HL-60/S4 treated with phorbol 12-myristate 13-acetate at 8.2 ng/mL for 4 days and 3 days (cell line): Measurements from ENCODE around the gene LRIT2.

Experiments used
- in situ Hi-C: fragments of 300-500 bp; cut with MboI; formaldehyde crosslinking; loops from 2 replicates; pipeline ENCODE4 v1.15.0; 2022; ENCODE audit warnings: low sequenced_read_pairs

Gene LRIT2, protein sequence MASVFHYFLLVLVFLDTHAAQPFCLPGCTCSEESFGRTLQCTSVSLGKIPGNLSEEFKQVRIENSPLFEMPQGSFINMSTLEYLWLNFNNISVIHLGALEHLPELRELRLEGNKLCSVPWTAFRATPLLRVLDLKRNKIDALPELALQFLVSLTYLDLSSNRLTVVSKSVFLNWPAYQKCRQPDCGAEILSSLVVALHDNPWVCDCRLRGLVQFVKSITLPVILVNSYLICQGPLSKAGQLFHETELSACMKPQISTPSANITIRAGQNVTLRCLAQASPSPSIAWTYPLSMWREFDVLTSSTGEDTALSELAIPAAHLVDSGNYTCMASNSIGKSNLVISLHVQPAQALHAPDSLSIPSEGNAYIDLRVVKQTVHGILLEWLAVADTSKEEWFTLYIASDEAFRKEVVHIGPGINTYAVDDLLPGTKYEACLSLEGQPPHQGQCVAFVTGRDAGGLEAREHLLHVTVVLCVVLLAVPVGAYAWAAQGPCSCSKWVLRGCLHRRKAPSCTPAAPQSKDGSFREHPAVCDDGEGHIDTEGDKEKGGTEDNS

DNA sequence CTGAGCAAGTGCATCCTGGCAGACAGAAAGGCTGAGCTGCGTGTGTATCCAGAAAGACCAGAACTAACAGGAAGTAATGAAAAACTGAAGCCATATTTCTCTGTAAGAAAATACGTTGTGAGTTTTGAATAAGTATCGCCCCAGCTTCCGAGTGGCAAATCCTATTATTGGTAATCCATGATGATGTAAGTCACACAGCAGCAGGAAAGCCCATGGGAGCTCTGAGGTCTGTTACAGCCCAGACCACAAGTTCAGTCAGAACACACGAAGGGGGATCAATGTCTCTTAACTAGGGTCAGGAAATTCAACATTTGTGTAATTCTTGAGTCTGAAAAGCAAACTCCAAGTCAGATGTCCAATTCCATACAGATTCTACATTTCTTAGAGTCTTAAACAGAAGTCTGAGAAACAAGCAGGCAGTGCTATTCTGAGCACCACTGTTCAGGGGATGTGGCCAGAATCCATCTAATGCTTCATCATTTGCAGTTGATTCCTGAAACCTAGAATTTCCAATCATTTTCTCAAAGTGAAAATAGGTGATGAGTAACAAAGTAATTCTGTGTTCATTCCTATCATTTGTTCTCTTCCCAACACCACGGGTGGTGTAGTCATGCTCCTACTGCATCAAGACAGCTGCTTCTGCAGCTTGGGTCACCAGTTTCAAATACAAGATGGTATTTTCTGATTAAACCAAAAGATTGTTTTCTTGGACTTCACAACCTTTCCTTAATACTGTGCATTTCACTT is at the start of gene LRIT2:
Gene LRIT2, minus strand, starts transcription at position 118 of the 747 bp plus-strand sequence. Its CDS starts 24 bp downstream, at position 94.
- in situ Hi-C loops = no loop called here

GRCh38 chr10:84270708-84271107 is 45.4 kb upstream of the LRIT2 start:
- in situ Hi-C loops = no loop called here

GRCh38 chr10:84269773-84270172 is 44.4 kb upstream of the LRIT2 start:
- in situ Hi-C loops = loop anchor here (10.0 kb wide), 1 partner anchor 265 kb away; no protein-coding TSS in a partner anchor

DNA sequence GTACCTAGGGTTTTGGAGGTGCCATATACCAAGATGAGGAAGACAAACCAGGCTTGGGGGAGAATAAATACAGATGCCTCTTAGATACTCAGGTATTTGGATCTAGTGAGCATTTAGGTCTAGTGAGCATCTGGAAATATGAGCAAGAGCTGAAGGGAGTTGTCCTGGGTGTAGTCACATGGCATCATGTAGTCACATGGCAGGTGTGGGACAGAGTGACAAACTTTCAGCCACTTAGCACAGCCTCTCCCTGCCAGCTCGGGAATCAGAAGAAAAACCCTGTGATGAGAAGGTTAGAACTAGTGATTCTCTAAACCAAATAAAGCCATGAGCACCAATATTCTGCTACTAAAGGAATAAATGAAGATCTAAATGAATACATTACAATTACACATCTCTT is 43.8 kb upstream of the LRIT2 start:
- in situ Hi-C loops = loop anchor here (10.0 kb wide), 1 partner anchor 266 kb away; no protein-coding TSS in a partner anchor

- in situ Hi-C loops = loop anchor here (10.0 kb wide), 1 partner anchor 267 kb away; no protein-coding TSS in a partner anchor
Observed at GRCh38 chr10:84267503-84268126, 42.3 kb upstream of the LRIT2 start.

GRCh38 chr10:84265418-84265817 is 40.1 kb upstream of the LRIT2 start:
- in situ Hi-C loops = loop anchor here (10.0 kb wide), 1 partner anchor 269 kb away; no protein-coding TSS in a partner anchor

DNA sequence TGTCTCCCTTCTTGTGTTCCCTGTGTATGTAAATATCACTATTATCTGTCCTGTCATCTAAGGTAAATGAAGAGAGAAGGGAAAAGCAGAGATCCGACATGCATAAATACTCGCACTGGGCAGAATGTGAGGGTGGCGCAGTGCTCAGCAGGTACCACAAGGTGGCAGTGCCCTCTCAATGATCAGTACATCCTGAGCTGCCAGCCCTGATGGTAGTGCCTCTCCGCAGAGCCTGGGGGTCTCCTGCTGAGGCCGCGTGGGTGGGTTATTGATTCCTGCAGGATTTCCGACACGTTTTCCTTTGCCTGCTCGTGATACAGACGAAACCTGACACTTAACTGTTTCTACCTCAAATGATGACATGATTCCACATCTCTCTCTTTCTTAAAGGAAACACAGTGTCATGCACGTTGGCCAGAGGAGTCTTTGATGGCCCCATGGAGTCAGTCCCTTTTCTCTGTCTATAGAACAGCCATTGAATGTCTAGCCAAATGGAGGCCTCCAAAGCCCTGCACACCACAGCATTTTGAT is 39.3 kb upstream of the LRIT2 start:
- in situ Hi-C loops = loop anchor here (10.0 kb wide), 1 partner anchor 270 kb away; no protein-coding TSS in a partner anchor

DNA sequence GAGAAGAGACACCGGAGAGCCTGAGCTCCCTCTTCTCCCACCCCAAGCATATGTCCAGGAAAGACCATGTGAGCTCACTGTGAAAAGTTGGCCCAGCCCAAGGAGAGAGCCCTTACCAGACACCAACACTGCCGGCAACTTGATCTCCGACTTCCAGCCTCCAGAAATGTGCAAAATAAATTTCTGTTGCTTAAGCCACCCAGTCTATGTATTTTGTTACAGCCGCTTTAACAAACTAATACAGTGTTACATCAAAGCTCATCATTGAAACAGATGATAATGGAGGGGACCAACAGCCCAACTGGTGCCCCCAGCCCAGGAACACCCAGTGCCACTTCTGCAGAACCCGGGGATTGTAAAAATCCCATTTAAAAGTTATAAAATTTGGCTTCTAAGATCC is 38.4 kb upstream of the LRIT2 start:
- in situ Hi-C loops = loop anchor here (10.0 kb wide), 1 partner anchor 271 kb away; no protein-coding TSS in a partner anchor

GRCh38 chr10:84262190-84262956 is 37.0 kb upstream of the LRIT2 start:
- in situ Hi-C loops = loop anchor here (10.0 kb wide), 1 partner anchor 272 kb away; no protein-coding TSS in a partner anchor

- in situ Hi-C loops = loop anchor here (10.0 kb wide), 1 partner anchor 273 kb away; no protein-coding TSS in a partner anchor
Observed at GRCh38 chr10:84261236-84261915, 36.0 kb upstream of the LRIT2 start.

GRCh38 chr10:84258034-84258695 is 32.8 kb upstream of the LRIT2 start:
- in situ Hi-C loops = no loop called here

GRCh38 chr10:84257343-84258020 is 32.1 kb upstream of the LRIT2 start:
- in situ Hi-C loops = no loop called here

DNA sequence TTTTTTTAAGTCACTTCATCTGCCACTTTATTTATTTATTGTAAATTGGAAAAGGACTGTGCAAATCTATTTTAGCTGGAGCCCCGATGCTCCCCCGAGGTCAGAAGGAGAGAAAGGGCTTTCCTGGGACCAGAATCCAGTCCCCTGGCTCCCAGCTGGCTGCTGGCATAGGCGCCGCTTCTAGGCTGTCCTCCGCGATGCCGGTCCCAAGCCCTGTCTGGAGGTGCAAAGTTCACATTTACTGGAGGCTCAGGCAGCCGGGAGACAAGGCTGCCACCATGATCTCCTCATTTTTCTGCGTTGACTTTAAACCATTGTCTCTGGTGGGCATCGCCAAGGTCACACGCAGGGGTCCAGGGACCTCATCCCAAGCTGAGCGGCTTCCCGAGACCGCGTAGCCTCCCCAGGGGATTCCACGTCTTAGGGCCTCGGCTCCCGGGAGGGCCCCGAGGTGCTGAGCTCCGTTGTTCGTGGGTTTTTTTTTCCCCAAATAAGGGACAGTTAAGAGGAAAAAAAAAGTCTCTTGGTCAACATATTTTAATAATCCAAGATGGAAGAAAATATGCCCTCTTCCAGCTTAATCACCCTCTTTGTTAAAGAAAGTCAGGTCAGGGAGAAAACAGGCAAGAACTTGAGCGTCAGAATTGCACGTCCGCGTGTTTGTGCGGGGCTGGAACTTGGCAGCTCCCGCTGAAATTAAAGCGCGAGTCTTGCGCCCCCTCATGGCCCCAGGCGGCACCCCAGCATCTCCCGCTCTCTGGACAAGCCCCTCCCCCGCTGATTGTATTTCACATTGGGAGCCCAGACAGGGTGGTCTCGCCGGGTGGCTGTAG is 31.4 kb upstream of the LRIT2 start:
- in situ Hi-C loops = no loop called here

DNA sequence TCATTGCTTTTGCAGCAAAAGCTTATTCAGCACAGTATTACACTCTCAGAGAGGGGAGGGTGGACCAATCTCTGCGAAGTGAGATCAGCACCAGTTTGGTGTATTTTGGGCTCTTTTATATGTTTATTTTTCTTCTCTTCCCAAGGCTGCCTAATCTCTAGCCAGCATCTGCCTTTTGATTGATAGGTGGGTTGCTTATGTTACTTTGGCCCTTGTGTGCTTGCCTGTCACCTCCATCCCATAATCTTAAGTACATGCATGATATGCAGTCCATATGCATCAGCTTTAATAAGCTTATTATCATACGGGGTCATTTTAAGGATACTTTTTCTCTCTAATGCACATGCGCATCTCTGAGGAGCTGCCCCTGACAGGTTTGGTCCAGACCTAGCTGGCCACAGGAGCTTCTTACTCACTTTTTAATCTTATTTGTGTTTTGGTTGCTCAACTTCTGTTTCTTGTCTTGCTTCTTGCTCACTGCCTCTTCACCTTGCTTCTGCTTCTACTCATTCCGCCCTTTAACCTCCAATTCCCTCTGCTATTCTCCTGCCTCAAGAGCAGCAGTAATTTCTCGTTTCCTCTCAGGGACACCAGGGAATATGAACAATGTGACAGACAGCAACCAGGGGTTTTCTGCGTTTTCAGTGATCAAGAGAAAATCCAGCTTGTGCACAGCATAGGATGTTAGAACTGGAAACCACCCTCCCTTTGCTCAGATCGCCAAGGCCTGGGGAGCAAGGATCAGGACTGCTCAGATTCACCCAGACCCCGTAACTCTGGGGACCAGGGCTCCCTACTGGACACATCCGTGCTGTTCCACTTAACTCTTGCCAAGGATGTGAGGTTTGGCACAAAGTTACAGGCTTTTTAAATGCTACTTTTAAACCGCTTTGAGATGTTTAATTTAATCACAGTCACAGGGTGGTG is 29.5 kb upstream of the LRIT2 start:
- in situ Hi-C loops = no loop called here

DNA sequence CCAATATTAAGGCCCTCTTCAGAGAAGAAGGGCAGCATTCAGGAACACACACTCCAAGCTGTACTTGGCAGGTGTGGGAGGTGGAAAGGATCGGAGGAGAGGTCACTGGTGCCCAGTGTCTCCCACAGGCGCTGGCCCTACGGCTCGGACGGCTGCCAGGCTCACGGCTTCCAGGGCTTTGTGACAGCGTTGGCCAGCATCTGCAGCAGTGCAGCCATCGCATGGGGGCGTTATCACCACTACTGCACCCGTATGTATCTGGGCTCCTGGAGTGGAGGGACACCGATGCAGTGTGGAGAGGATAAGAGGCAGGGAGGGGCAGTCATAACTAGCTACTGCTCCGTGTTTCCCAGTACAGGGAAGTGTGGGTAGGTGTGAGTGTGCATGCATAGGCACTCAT is 23.4 kb upstream of the LRIT2 start:
- in situ Hi-C loops = no loop called here

DNA sequence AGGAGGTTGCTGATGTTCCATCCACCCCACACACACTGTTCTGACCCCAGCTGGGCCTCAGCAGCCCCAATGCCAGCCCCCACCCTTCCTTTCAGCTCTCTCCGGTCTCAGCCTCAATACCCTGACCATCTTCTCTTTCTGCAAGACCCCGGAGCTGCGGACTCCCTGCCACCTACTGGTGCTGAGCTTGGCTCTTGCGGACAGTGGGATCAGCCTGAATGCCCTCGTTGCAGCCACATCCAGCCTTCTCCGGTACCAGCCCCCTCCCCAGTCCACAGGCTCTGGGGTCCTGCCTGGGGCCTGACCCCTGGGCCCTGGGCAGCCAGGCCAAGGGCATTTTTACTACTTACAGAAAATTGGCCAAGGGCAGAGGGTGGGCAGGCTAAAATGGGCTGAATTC is 22.2 kb upstream of the LRIT2 start:
- in situ Hi-C loops = no loop called here
